Measurements from ENCODE around the gene DAB1. TPM values are rescaled to one million over a fixed set of nuclear protein-coding genes. Genes with fewer than 3 reads are reported as not detected.

The DAB1 gene
- total and polyA plus RNA-seq, 2 of the 8 experiments (the other 6 are each of a cell fraction or from before 2014, with no cell fraction given): 4.4 to 11.8 TPM

- peaks cover 0 to 1% (median 0%) of the 10 kb centered on the region in 4 experiments; a peak in 1 of 7 replicates for H3K27me3 ChIP-seq (replicated peaks in 1 of 4; ENCODE audit: control insufficient read depth in 3 of 4, extremely low read depth in 1 of 4, insufficient read depth in 3 of 4, low read length in 3 of 4)
- no peak overlapping the region for H4K91ac ChIP-seq (replicated peaks; ENCODE audit: insufficient read length, low read length)
- no peak overlapping the region for H4K8ac ChIP-seq (ENCODE audit: extremely low read depth, insufficient read depth, low read length)
- TF ChIP-seq, protein P1, sequence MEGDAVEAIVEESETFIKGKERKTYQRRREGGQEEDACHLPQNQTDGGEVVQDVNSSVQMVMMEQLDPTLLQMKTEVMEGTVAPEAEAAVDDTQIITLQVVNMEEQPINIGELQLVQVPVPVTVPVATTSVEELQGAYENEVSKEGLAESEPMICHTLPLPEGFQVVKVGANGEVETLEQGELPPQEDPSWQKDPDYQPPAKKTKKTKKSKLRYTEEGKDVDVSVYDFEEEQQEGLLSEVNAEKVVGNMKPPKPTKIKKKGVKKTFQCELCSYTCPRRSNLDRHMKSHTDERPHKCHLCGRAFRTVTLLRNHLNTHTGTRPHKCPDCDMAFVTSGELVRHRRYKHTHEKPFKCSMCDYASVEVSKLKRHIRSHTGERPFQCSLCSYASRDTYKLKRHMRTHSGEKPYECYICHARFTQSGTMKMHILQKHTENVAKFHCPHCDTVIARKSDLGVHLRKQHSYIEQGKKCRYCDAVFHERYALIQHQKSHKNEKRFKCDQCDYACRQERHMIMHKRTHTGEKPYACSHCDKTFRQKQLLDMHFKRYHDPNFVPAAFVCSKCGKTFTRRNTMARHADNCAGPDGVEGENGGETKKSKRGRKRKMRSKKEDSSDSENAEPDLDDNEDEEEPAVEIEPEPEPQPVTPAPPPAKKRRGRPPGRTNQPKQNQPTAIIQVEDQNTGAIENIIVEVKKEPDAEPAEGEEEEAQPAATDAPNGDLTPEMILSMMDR (IDR thresholded peaks at IDR 0.05; ENCODE audit: control extremely low read depth in 1 of 3, insufficient read depth in 1 of 3, low read depth in 1 of 3, low read length in 3 of 3): no peak
- no peak for TF ChIP-seq RFX5 (IDR thresholded peaks at IDR 0.05; ENCODE audit: borderline replicate concordance, low read depth, low read length)
- no peak for TF ChIP-seq NANOG (IDR thresholded peaks at IDR 0.05; ENCODE audit: insufficient read depth, low read depth, low read length, poor library complexity, severe bottlenecking)
- TF ChIP-seq KDM1A (IDR thresholded peaks at IDR 0.05; ENCODE audit: borderline replicate concordance, low read length): no peak
- no peak for TF ChIP-seq CHD1 (IDR thresholded peaks at IDR 0.05; ENCODE audit: low read depth, low read length)
- no peak for TF ChIP-seq RAD21 (IDR thresholded peaks at IDR 0.05 in 1 of 2, conservative IDR thresholded peaks at IDR 0.05 in 1 of 2; ENCODE audit: low read depth in 2 of 2, low read length in 2 of 2)
- TF ChIP-seq ATF3 (IDR thresholded peaks at IDR 0.05; ENCODE audit: insufficient read depth, low read depth, low read length): no peak
- no peak for TF ChIP-seq CBX8 (IDR thresholded peaks at IDR 0.05; ENCODE audit: borderline replicate concordance, low read depth, low read length)
- TF ChIP-seq POU5F1 (IDR thresholded peaks at IDR 0.05; ENCODE audit: low read depth, low read length): no peak
- H3K79me1 ChIP-seq (ENCODE audit: low read depth, low read length): no peaks in the 10 kb centered on the region
- no peak overlapping the region for H3K4me2 ChIP-seq (ENCODE audit: insufficient read depth in 1 of 2, low read depth in 2 of 2, low read length in 2 of 2)
- peaks cover 0 to 6% (median 1%) of the 10 kb centered on the region in 4 experiments; a peak in 5 of 7 replicates for H3K4me1 ChIP-seq (replicated peaks in 1 of 4; ENCODE audit: control insufficient read depth in 3 of 4, insufficient read depth in 4 of 4, low read length in 3 of 4)
- no peak overlapping the region for H3K4ac ChIP-seq (replicated peaks; ENCODE audit: insufficient read length, low read depth, low read length)
- H3K36me3 ChIP-seq (ENCODE audit: control insufficient read depth in 2 of 4, insufficient read depth in 4 of 4, low read length in 3 of 4): no peaks in the 10 kb centered on the region
- no peak overlapping the region for H3K9ac ChIP-seq (replicated peaks in 1 of 4; ENCODE audit: extremely low read depth in 1 of 4, low read depth in 3 of 4, low read length in 3 of 4)
- no peak overlapping the region for H2AK5ac ChIP-seq (ENCODE audit: low read depth, low read length)
- 88% methylated on average over 3 of the region's 3 CpGs; no CpG with 5 or more reads in 1 of the 2 experiments for WGBS, 2 experiments (ENCODE audit: extremely low coverage in 1 of 2, insufficient coverage in 1 of 2, insufficient read length in 1 of 2, insufficient replicate concordance in 2 of 2, low coverage in 1 of 2, low lambda C conversion rate in 2 of 2, missing lambda C conversion rate in 1 of 2)
- ChIA-PET CTCF (ENCODE audit: partially characterized antibody) (no interaction called here), POLR2A (ENCODE audit: partially characterized antibody) (no interaction called here)
- DNase-seq (ENCODE audit: low read depth in 1 of 2, low spot score in 2 of 2) (no peak), FAIRE-seq (no peak)
- no peaks in the 10 kb centered on the region for H3K23me2 ChIP-seq (ENCODE audit: low read depth, low read length)
- no peak overlapping the region for H2BK5ac ChIP-seq (ENCODE audit: low read depth, low read length)
- no peak overlapping the region for H4K5ac ChIP-seq (ENCODE audit: insufficient read length, low read depth, low read length)
- no peak overlapping the region for H3K23ac ChIP-seq (ENCODE audit: insufficient read length)
- H2BK20ac ChIP-seq (ENCODE audit: low read length): no peak overlapping the region
- H4K20me1 ChIP-seq (replicated peaks in 1 of 2; ENCODE audit: control insufficient read depth in 1 of 2, insufficient read depth in 2 of 2, low read length in 2 of 2): no peaks in the 10 kb centered on the region
- no peak overlapping the region for H3K56ac ChIP-seq (replicated peaks; ENCODE audit: insufficient read length, low read depth, low read length)
- H3K18ac ChIP-seq (ENCODE audit: extremely low read depth, low read length): no peak overlapping the region
- no peak overlapping the region for H2BK15ac ChIP-seq (ENCODE audit: low read length)
- H2AFZ ChIP-seq (ENCODE audit: low read length): no peak overlapping the region
- H2BK120ac ChIP-seq (replicated peaks; ENCODE audit: low read depth, low read length): no peak overlapping the region
- H3K27ac ChIP-seq (ENCODE audit: low read depth, low read length): no peak overlapping the region
- no peaks in the 10 kb centered on the region for H3K9me3 ChIP-seq (ENCODE audit: insufficient read depth in 2 of 2, low read depth in 1 of 2, low read length in 1 of 2)
- no peak overlapping the region for H2BK12ac ChIP-seq (ENCODE audit: low read depth, low read length)
- no peak overlapping the region for H3K14ac ChIP-seq (ENCODE audit: insufficient read length)
- no peaks in the 10 kb centered on the region for H3K79me2 ChIP-seq (ENCODE audit: control insufficient read depth in 1 of 2, insufficient read depth in 2 of 2, low read length in 2 of 2)
- H3K4me3 ChIP-seq (ENCODE audit: extremely low read depth in 1 of 4, insufficient read depth in 2 of 4, low read depth in 3 of 4, low read length in 4 of 4): no peak overlapping the region
These were observed 314.0 kb downstream of the DAB1 start for GRCh38 chr1:57109883-57110282.

Data from H1 (cell line).